HG03439 (cell line): ENCODE measurements around the gene CIAO3.

Experiments used
- ATAC-seq: cut with Tn5 transposase; IDR thresholded peaks from one replicate; pipeline ENCODE4 v1.9.1; 2021; ENCODE audit warnings: mild to moderate bottlenecking, moderate library complexity; ENCODE audit not compliant: unreplicated experiment

Gene CIAO3

GRCh38 chr16:711548-712320 is 29.1 kb downstream of the CIAO3 start:
- no peak for ATAC-seq

DNA sequence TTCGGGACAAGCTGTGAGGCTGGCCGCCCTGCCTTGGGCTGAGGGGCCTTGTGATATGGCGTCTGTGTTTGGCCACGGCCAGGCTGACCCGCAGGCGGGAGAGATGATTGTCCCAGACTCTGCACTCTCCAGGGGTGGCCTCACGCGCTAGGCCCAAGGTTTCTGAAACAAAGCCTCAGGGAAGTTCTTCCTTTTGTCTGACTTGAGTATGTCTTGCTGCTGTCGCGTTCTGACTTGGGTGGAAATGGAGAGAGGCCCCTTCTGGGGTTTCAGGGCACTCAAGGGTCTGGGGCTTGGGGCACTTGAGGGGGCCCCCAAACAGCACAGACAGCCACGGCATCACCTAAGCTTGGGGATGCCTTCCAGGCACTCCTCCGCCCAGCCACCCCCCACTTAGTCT is 29.7 kb downstream of the CIAO3 start:
- no peak for ATAC-seq

DNA sequence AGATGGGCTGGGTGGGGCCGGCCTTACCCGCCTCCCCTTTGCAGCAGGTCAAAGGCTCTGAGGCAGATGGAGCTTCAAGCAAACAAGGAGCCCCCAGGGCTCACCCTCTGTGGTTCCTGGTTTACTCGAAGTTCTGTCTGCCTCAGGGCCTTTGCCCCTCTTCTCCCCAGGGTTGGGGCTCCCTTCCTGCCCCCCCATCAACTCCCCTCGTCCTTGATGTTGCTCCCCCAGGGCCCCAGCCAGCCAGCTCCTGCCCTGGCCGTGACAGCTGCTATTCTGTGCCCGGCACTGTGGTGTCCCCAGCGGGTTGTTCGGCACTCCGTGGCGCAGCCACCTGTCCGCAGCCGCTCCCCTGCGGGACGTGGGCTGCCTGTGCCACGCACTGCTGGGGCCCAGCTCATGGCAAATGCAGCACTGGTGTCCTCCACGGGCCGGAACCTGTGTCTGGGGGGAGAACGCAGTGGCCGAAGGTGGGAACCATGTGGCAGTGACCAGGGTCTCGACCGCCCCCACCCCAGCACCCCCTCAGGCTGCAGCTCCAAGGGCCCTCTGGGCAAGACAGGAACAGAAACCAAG is 30.2 kb downstream of the CIAO3 start:
- ATAC-seq, result no peak

DNA sequence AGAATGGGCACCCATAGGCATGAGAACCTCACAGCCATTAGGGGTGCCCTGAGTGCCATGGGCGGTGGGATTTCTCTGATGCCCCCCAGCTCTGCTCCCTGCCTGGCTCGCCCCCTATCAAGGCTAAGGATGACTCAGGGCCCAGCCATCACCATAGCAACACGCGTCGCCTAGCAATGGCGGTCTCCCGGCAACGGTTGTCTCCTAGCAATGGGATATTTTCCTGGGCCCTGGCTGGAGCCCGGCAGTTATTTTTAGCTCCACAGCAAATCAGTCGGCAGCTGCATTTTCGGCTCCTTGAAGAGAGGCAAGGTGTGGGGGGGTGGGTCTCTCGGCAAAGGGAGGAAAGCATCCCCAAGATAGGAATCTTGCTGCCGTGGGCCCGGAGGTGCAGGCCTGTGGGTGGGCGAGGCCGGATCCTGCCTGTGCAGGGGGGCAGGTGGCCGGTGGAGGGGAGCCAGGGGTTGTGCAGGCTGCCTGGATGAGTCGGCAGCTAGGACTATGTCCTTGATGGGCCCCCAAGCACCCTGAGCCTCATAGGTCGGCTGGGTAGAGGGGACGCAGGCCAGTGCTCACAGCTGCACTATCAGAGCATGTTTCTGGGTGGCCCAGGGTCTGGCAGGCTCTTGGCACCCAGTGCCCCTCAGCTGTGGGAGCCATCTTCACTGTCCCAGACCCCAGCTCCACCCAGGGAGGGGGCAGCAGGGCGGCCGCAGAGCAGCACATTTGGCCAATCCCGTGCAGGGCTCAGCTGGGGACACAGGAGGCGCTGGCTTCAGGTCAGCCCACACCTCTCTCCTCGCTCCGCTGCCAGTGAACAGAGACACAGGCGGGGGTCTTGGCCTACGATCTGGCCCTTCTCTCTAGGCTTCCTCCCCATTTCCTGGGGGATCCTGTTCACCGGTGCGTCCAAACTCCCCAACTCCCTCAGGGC is 31.0 kb downstream of the CIAO3 start:
- ATAC-seq, result no peak

DNA sequence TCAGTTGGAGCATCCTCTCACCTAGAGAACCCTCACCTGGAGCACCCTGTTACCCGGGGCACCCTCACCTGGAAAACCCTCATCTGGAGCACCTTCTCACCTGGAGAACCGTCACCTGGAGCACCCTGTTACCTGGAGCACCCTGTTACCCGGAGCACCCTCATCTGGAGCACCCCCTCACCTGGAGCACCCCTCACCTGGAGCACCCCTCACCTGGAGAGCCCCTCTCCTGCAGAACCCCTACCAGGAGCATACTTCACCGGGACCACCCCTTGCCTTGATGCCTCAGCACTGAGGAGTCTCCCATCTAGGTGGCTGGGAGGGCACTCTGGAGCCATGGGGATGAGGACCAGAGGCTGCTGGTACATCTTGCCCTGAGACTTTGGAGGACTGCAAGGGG is 31.8 kb downstream of the CIAO3 start:
- ATAC-seq, result no peak

- ATAC-seq, result no peak
Observed at GRCh38 chr16:708019-708418, 32.8 kb downstream of the CIAO3 start.

DNA sequence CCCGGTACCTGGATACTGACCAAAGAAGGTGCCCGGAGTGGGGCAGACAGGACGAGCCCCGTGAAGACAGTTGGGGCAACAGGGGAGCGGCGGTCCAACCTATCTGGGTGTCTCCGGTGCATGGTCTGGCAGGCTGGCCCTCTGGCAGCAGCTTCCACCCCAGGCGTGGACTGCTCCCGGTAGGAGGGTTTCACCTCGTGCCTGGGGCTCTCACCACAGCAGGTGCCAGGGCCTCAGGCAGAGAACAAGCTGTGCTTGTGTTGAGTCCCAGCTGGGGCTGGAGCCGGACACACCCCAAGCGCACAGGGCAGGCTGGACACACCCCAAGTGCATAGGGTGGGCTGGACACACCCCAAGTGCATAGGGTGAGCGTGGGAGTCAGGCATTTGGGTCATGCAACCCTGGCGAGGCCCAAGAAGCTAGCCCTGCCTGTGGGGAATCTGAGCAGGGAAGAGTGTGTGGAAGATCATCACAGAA is 33.7 kb downstream of the CIAO3 start:
- no peak for ATAC-seq

- ATAC-seq, result no peak
Observed at GRCh38 chr16:706189-707061, 34.4 kb downstream of the CIAO3 start.

GRCh38 chr16:705431-706188 is 35.2 kb downstream of the CIAO3 start, which contains the start of gene FBXL16:
FBXL16 (minus strand) TSS chr16:705801; CDS start chr16:697405, 8,396 bp downstream.
- no peak for ATAC-seq

DNA sequence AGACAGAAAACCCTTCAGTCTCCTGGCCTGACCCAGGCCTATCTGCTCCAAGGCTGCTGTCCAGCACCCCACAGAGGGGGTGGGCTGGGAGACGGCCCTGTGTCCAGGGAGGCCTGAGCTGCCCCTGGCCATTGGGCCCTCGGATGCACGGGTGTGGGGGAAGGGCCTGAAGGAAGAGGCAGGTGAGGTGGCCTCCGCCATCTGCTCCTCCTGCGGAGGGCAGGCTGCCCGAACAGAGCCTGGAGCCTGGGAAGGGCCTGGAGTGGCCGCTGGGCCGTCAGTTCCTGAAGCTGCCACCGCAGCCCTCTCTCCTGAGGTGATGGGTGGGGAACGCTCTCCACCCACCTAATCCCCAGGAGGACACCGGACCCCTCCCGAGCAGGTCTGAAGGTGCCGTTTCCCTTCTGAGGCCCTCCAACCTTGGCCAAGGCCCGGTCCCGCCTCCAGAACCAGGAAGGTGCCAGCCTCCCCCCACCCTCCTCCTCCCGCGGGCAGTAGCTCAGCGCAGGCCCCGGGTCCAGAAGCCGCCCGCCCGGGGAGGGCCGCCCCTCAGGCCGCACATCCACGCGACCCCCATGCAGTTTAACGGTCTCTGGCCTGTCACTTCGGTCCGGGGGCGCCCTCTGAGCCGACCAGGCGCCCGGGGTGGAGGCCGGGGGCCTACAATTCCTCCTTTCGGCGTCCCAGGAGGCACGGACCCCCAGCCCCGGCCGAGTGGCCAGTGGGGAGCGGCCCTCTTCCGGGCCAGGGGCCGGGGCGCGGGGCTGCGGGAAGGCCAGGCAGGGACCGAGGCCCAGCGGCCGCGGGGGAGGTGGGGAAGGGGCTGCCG is 36.0 kb downstream of the CIAO3 start:
- ATAC-seq, result no peak

GRCh38 chr16:704047-704446 is 36.8 kb downstream of the CIAO3 start:
- ATAC-seq, result no peak

GRCh38 chr16:703406-703805 is 37.4 kb downstream of the CIAO3 start:
- no peak for ATAC-seq

DNA sequence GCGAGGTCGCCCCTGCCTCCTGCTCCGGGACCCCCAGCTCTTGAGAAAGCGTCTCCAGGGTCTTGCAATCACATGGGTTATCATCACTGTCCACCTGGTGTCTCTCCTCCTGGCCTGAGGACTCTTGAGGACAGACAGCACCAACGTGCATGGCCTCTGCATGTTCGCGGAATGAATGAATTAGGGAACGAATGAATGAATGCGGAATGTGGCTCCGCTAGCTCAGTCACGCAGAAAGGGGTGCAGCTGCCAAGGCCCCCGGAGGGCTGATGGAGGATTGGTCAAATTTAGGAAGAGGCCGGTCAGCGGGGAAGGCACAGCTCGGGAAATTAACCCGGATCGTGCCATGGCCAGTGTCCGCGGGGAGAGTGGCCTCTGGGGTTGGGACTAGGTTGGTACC is 38.5 kb downstream of the CIAO3 start:
- ATAC-seq, result no peak

GRCh38 chr16:700684-701584 is 39.9 kb downstream of the CIAO3 start:
- ATAC-seq, result no peak

DNA sequence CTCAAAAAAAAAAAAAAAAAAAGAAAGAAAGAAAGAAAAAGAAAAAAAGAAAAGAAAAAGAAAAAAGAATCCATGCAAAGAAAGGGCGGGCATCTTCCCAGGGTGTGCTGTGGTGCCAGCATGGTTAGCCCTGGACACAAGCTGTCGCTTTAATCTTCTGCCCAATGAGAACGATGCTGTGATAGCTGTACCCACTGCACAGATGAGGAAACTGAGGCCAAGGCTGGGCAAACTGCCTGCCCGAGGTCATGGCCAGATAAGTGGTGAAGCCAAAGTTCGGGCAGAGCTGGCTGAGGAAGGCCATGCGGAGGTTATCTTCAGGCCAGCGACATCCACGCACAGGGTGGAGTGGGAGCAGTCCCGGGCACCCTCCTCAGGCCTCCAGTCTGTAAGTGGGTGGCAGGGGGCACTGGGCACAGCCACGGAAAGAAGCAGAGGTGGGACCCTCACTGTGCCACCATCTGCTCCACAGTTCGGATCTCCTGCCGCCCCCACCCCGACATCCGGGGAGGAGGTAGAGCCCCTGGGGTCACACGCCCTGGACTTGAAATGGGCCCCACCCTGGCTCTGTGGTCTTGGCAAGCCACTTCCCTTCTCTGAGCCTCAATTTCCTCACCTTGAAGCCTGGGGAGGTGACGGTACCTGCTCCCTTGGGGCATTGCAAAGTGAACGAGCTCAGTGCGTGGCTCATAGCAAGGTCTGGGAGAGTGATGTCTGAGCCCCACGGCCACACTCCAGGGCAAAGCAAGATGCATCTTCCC is 41.7 kb downstream of the CIAO3 start:
- no peak for ATAC-seq

- no peak for ATAC-seq
Observed at GRCh38 chr16:695355-696089, 45.3 kb downstream of the CIAO3 start.
